ENCODE measurements around the gene TST. TPM values are rescaled to one million over a fixed set of nuclear protein-coding genes. Genes with fewer than 3 reads are reported as not detected.

TST gene
- 38.0 and 39.2 TPM in 2 replicates for total RNA-seq
- 95.1 and 116 TPM in 2 replicates for polyA plus RNA-seq
- polyA plus RNA-seq (2011; cell fraction: cytosol; rRNA removed), result 54.2 and 72.2 TPM in 2 replicates
- 22.6 and 25.7 TPM in 2 replicates for polyA plus RNA-seq (2011; cell fraction: nucleus; rRNA removed)
- 37.0 and 52.2 TPM in 2 replicates for polyA plus RNA-seq (2012)
- 23.0 and 23.8 TPM in 2 replicates for polyA minus RNA-seq
- polyA minus RNA-seq (2011; cell fraction: cytosol; rRNA and poly(A)+ RNA removed), result 24.3 TPM
- polyA minus RNA-seq (2011; cell fraction: nucleus; rRNA and poly(A)+ RNA removed), result 5.5 and 9.4 TPM in 2 replicates
- Bru-seq, nascent RNA, result percentile 59 among the genes with signal in this experiment
- percentile 52 among the genes with signal in this experiment for BruChase-seq, experiment 1, labeled RNA remaining after a 6-hour chase
- BruChase-seq, experiment 2, labeled RNA remaining after a 2-hour chase, result percentile 53 among the genes with signal in this experiment
- long read RNA-seq, transcript TST-201 (3 exons, 1,211 nt), result major isoform, 22 of 37 reads
- long read RNA-seq, transcript TST-202 (2 exons, 1,797 nt), result minor isoform, 9 of 37 reads
- long read RNA-seq, partial matches to known transcripts, result 4 of 37 reads
- long read RNA-seq, other reads (novel, unspliced or antisense), result 2 of 37 reads

GRCh38 chr22:37019309-37020191, at the start of gene TST, which contains the start of gene MPST:
Gene TST, minus strand, starts transcription at chr22:37019447. Its CDS starts 715 bp downstream, at chr22:37018732.
Gene MPST, plus strand, starts transcription at chr22:37019742. Its CDS starts 95 bp downstream, at chr22:37019837.
- Histone ChIP-seq H4K20me1 (replicated peaks; ENCODE audit: control insufficient read depth, extremely low read depth, insufficient read depth, low read length) (no peaks in the 10 kb centered on the region), H3K36me3 (ENCODE audit: control insufficient read depth in 2 of 2, extremely low read depth in 1 of 2, insufficient read depth in 2 of 2, low read length in 2 of 2) (peaks cover 2 to 8% of the 10 kb centered on the region in 2 experiments), H3K9ac (replicated peaks; ENCODE audit: extremely low read depth, insufficient read depth, low read length) (peak within 1 kb of the TSS; percentile 82), H3K4me1 (ENCODE audit: control insufficient read depth, extremely low read depth, insufficient read depth, low read length) (peaks cover 12% of the 10 kb centered on the region), H3K4me2 (ENCODE audit: insufficient read depth, low read length) (peak within 1 kb of the TSS; percentile 94), H3K4me3 (replicated peaks in 1 of 3; ENCODE audit: insufficient read depth in 1 of 3, low read depth in 1 of 3, low read length in 3 of 3) (peak within 1 kb of the TSS; percentile 74 to 89 (median 86)), H3K27ac (ENCODE audit: insufficient read depth, low read depth, low read length) (peak within 1 kb of the TSS; percentile 91), H3K9me1 (replicated peaks; ENCODE audit: control insufficient read depth, extremely low read depth, insufficient read depth, low read length) (no peaks in the 10 kb centered on the region), H3K9me3 (replicated peaks; ENCODE audit: control insufficient read depth, insufficient read depth, low read length) (no peaks in the 10 kb centered on the region), H2AFZ (ENCODE audit: low read depth, low read length) (peak within 1 kb of the TSS; percentile 53), H3K27me3 (ENCODE audit: control insufficient read depth in 2 of 2, insufficient read depth in 2 of 2, low read length in 2 of 2) (no peaks in the 10 kb centered on the region), H3K79me2 (ENCODE audit: control insufficient read depth, insufficient read depth, low read length) (peaks cover 28% of the 10 kb centered on the region)
- FAIRE-seq (peak; percentile 79), DNase-seq (ENCODE audit: low read depth, low spot score) (peak; percentile 69)
- dilution Hi-C loops (cut with MboI; ENCODE audit: extremely low pct_ligation_motif_present, low sequenced_read_pairs), result no loop called here
- ChIA-PET CTCF (interaction anchor here (0.8 to 6.7 kb wide), 12 partner anchors 9 to 238 kb away, joined by 3 to 57 read pairs (median 4); partner anchors contain the start of gene KCTD17), POLR2A (no interaction called here)
- BruUV-seq (replicated peaks), result no TSS peak
- intact Hi-C loops (cut with micrococcal nuclease), result loop anchor here (2.0 kb wide), 1 partner anchor 21 kb away; no protein-coding TSS in a partner anchor
- peak in 1 of 2 donors; percentile 8 for TF ChIP-seq CTCF (IDR thresholded peaks at IDR 0.05; ENCODE audit: extremely low read depth in 1 of 2, insufficient read depth in 1 of 2, low read depth in 1 of 2, low read length in 2 of 2)
- peak; percentile 83 for TF ChIP-seq POLR2AphosphoS5 (IDR thresholded peaks at IDR 0.05; ENCODE audit: insufficient read depth, low read depth, low read length)
- peak; percentile 45 for TF ChIP-seq POLR2A (IDR thresholded peaks at IDR 0.05; ENCODE audit: low read depth, low read length)
- TF ChIP-seq MYC (IDR thresholded peaks at IDR 0.05; ENCODE audit: low read depth, low read length), result no peak
